ENCODE results near the gene TJP2.

Gene TJP2

GRCh38 chr9:69193685-69194032 is 19.6 kb downstream of the TJP2 start:
- FAIRE-seq = no peak

- no peak for FAIRE-seq
These were observed 20.8 kb downstream of the TJP2 start for GRCh38 chr9:69194702-69195418.

- FAIRE-seq = no peak
These were observed 21.6 kb downstream of the TJP2 start for GRCh38 chr9:69195668-69196067.

GRCh38 chr9:69197687-69198086 is 23.6 kb downstream of the TJP2 start:
- no peak for FAIRE-seq

- no peak for FAIRE-seq
These were observed 24.6 kb downstream of the TJP2 start for GRCh38 chr9:69198521-69199220.

GRCh38 chr9:69199769-69200470 is 25.8 kb downstream of the TJP2 start:
- no peak for FAIRE-seq

- no peak for FAIRE-seq
These were observed 28.5 kb downstream of the TJP2 start for GRCh38 chr9:69202556-69202955.

- no peak for FAIRE-seq
These were observed 30.2 kb downstream of the TJP2 start for GRCh38 chr9:69204326-69204725.

- FAIRE-seq = no peak
These were observed 30.8 kb downstream of the TJP2 start for GRCh38 chr9:69204849-69205248.

- no peak for FAIRE-seq
These were observed 32.0 kb downstream of the TJP2 start for GRCh38 chr9:69206047-69206446.

GRCh38 chr9:69207503-69207902 is 33.4 kb downstream of the TJP2 start:
- FAIRE-seq = no peak

GRCh38 chr9:69211424-69212036 is 37.5 kb downstream of the TJP2 start:
- no peak for FAIRE-seq

- FAIRE-seq = no peak
These were observed 39.6 kb downstream of the TJP2 start for GRCh38 chr9:69213647-69214046.

GRCh38 chr9:69214939-69215338 is 40.9 kb downstream of the TJP2 start:
- FAIRE-seq = no peak

- no peak for FAIRE-seq
These were observed 41.9 kb downstream of the TJP2 start for GRCh38 chr9:69215774-69216485.

- FAIRE-seq = no peak
These were observed 44.1 kb downstream of the TJP2 start for GRCh38 chr9:69218166-69218565.

- no peak for FAIRE-seq
These were observed 47.0 kb downstream of the TJP2 start for GRCh38 chr9:69221036-69221435.

GRCh38 chr9:69222970-69223369 is 48.9 kb downstream of the TJP2 start:
- FAIRE-seq = no peak

- FAIRE-seq = peak; percentile 55
These were observed 49.5 kb downstream of the TJP2 start for GRCh38 chr9:69223605-69224004.

- FAIRE-seq = no peak
These were observed 55.3 kb downstream of the TJP2 start for GRCh38 chr9:69229367-69229766.

GRCh38 chr9:69232135-69232534 is 58.1 kb downstream of the TJP2 start:
- FAIRE-seq = no peak

GRCh38 chr9:69234683-69235082 is 60.6 kb downstream of the TJP2 start:
- FAIRE-seq = no peak

GRCh38 chr9:69236188-69236587 is 62.1 kb downstream of the TJP2 start:
- FAIRE-seq = no peak
